Erythroblast (primary cell): ENCODE results near the gene HERC3.

Experiments used
- DNase-seq, 2 experiments: peaks; one replicate each; lab custom pipeline; 2025; lab: John Stamatoyannopoulos, UW
- GATA1 ChIP-seq: IDR thresholded peaks from 2 replicates; pipeline ENCODE4 v1.6.1; 2011; ENCODE audit warnings: low read depth, mild to moderate bottlenecking, control low read depth, low read length, moderate library complexity
- POLR2A ChIP-seq: IDR thresholded peaks from 2 replicates; pipeline ENCODE4 v1.6.1; 2011; ENCODE audit warnings: mild to moderate bottlenecking, low read length

HERC3 gene

DNA sequence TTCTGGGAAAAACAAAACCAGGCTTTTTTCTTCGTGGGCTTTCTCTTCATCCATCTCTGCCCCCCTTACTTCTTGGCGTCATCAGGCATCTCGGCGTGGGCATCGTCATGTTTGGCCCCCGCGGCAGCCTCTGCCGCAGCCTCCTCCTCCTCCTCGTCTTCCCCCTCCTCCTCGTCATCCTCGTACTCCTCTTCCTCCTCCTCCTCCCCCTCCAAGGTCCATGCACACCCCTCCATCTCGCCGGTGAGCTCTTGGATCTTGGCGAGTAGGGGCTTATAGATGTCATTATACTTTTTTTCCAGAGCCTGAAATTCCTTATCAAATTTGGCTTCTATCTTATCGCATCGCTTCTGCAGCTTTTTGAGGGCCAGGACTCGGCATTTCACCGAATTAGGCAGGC lies 104.9 kb downstream of the HERC3 start:
- peak; percentile 54 for DNase-seq
- no peak for TF ChIP-seq POLR2A
- TF ChIP-seq GATA1 = no peak

DNA sequence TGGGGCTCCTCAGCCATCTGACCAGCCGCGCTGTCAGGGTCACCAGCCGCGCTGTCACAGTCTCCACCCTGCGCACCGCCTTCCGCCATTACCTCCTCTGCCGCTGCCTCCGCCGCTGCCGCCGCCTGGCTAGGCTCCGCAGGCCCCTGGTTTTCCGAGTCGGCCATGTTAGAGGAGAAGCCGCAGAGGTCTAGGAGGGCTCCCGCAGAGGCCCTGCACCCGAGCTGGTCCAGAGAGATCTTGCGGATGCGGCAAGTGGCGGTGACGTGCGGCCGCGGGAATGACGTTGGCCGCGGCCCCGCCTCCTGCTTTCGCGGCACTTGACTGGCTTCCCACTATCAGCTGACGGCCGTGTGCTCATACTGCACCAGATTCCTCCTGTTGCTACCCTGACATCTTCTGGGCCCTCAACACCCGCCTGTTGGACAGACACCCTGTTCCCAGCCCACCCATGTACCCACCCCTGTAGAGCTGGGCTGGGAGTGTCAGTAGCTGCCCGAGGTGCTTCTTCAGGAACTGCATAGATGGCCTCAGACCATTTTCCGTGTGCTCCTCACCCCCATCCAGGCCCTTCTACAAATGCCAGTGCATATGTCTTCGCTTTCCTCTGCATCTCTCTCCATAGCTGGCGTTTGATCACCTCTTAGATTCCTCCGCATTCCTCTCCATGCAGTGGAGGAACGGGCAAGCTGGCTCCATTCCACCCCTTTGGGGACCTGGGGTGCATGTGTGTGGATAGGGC lies 105.5 kb downstream of the HERC3 start, which contains the start of gene NAP1L5:
NAP1L5 (minus strand) TSS at position 242 of the 742 bp plus-strand sequence; CDS start at position 167, 75 bp downstream.
- TF ChIP-seq POLR2A (peak; percentile 57), GATA1 (no peak)
- peak; percentile 86 to 87 for DNase-seq

- no peak for TF ChIP-seq POLR2A
- no peak for TF ChIP-seq GATA1
- DNase-seq = peak; percentile 31 to 60
Measured at GRCh38 chr4:88698519-88698918, 106.2 kb downstream of the HERC3 start.

- peak; percentile 68 to 91 for DNase-seq
- TF ChIP-seq POLR2A (no peak), GATA1 (no peak)
Measured at GRCh38 chr4:88702782-88703181, 110.5 kb downstream of the HERC3 start.

GRCh38 chr4:88705223-88705622 lies 112.9 kb downstream of the HERC3 start:
- DNase-seq = no peak
- no peak for TF ChIP-seq GATA1
- no peak for TF ChIP-seq POLR2A

DNA sequence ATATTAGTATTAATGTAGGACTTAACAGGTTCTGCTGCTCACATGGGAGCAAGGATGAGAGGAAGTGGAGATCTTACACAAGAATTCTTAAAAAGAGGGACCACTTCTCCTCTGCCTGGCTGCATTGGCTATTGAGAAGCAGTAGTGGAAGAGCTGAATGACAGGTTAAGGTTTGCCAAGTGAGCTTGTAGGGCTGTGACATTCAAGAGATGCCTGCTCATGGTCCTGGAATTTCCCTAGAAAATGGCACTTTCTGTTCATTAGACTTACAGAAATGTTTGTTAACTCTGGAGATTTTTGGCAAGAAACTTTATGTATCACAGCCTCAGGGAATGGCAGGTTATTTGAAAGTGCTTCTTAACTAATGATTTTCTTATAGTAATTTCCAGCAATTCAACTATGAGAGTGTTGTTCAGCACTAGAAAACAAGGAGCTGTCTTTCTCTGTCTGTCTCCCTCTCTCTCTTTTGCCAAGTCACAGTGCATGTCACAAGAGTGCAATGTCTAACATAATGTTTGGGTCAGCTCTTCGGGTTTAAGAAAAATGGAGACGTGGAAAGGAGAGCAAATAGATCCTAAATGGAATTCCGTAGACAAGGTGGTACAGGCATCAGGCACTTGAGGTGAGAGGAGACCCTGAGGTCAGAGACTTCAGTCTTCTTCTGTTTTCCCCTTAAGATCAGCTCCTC lies 113.7 kb downstream of the HERC3 start:
- TF ChIP-seq POLR2A (no peak), GATA1 (no peak)
- no peak for DNase-seq

DNA sequence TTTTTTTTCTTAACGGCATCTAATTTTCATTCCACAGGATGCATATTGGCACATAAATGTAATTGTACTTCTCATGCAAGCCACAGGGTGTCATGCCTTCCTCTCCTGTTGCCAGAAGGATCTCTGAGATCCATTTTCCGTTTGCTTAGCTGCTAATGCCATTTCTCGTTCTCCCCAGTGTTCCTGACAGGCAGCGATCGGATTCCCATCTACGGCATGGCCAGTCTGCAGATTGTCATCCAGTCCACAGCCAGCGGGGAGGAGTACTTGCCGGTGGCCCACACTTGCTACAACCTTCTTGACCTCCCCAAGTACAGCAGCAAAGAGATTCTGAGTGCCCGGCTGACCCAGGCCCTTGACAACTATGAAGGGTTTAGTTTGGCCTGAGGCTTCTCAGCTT lies 114.3 kb downstream of the HERC3 start:
- no peak for DNase-seq
- no peak for TF ChIP-seq POLR2A

DNA sequence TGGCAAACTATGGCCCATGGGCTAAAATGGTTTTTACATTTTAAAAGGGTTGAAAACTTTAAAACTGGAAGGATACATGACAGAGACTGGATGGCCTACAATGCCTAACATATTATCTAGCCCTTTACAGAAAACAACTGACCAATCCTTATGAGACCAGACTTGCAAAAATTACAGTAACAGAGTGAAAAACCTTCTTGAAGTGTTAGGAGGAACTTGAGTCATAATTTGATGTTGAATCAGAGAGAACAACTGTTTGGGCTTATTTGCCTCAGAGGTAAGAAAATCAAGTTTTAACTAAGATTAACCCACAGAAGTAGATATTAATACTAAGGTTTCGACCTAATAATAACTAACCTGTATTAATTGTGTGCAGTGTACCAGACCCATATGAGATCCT lies 117.7 kb downstream of the HERC3 start:
- TF ChIP-seq POLR2A (no peak), GATA1 (no peak)
- no peak for DNase-seq

DNA sequence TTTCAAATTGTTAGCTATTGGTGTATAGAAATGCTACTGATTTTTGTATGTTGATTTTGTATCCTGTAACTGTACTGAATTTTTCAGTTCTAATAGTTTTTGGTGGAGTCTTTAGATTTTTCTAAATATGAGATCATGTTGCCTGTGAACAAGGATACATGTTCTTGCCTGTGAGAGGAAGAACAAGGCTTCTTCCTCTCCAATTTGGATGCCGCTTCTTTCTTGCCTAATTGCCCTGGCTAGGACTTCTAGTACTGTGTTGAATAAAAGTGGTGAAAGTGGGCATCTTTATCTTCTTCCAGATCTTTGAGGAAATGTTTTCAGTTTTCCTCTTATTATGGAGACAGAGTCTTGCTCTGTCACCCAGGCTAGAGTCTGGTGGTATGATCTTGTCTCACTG lies 121.5 kb downstream of the HERC3 start:
- TF ChIP-seq GATA1 = no peak
- no peak for TF ChIP-seq POLR2A
- DNase-seq = no peak

- DNase-seq = no peak
- TF ChIP-seq GATA1 (no peak), POLR2A (no peak)
Measured at GRCh38 chr4:88718098-88718497, 125.8 kb downstream of the HERC3 start.

GRCh38 chr4:88719381-88719780 lies 127.1 kb downstream of the HERC3 start:
- TF ChIP-seq POLR2A (no peak), GATA1 (no peak)
- DNase-seq = no peak

DNA sequence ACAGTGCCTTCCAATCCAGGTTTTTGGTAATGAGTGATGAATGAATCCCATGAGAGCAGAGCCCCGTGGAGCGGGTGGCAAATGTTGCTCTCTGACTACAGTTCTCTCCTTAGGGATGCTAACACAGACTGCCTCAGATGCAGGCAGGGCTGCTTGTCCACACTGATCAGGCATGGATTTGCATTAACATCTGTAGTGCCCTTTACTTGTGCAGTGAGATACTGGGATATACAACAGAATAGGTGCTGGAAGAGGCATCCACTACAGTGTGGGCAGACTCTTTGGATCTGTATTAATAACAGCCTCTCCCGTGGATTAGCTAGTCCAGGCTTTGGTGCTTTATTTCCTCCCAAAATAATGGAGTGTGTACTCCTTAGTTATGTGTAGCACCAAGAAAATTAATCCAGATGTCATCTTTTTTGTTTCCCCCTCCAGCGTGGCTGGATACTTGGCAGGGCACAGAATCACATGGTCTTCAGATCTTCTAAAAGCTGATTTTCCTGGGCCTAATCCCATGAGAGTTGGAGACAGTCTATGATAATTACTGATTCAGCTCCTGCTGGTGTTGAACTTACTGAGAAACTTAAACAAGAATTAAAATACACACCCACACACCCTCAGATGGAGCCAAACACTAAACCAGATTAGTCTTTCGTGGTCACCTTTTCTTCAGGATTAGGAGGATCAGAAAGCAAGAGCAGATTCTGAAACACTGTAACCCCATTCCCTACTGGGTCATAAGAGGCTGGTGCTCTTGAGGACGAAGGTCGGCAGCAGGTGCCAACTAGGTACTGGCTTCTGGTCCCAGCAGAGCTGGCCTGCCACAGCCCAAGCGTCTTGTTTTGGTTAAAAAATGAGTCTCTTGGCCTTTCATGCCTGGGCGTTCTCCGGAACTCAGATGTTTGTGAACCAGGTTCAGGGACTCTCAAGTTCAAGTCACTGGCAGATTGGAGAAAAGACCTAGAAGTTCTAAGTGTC lies 128.5 kb downstream of the HERC3 start:
- no peak for DNase-seq
- TF ChIP-seq POLR2A (no peak), GATA1 (no peak)

DNA sequence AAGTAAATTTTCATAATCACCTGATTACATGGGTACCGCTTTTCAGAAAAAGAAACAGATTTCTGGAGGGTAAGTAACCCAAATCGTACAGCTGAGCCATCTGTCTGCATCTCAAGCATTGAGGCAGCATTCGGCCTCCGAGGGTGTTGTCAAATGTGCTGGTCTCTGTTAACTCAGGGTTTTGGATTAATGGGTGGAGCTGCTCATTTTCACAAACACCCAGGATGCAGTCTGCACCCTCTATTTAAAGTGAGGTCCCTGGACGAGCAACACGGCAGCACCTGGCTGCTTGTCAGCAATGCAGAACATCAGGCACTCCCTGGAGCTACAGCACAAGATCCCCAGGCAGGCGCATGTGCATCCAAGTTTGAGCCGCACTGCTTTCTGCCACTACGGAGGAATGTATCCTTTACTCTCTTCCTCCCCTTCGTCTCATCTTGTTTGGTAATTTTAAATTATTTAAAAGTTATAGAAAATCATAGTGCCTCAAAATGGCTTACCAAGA lies 130.0 kb downstream of the HERC3 start:
- TF ChIP-seq GATA1 (no peak), POLR2A (no peak)
- no peak for DNase-seq

- no peak for TF ChIP-seq GATA1
- TF ChIP-seq POLR2A = no peak
Measured at GRCh38 chr4:88722828-88723227, 130.5 kb downstream of the HERC3 start.

DNA sequence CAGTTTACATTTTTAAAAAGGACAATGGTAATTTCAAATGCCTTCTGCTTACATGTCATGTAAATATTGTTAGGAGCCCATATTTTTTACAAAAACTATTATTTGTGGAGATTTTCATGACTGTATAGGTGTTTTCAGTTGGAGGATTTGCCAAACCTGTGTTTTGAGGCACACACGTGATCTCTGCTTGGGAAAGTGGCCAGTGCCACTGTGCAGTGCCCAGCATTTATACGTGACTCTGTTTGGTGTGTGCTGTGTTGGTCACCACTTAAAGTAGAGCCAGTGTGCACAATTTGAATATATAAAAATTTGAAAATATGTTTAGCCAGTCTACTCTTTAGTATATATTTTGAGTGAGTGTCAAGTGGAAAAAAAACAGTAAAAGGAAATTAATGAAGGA lies 132.1 kb downstream of the HERC3 start:
- no peak for DNase-seq
- TF ChIP-seq GATA1 (no peak), POLR2A (no peak)

More at GRCh38 chr4:88722828-88723227, 130.5 kb downstream of the HERC3 start:
- DNase-seq = no peak
